ENCODE measurements around the gene PCSK1. TPM values are rescaled to one million over a fixed set of nuclear protein-coding genes. Genes with fewer than 3 reads are reported as not detected.

PCSK1 gene
- under 1 TPM in 2 of 4 donors, not detected in 2; 0.14 to 0.88 TPM for total RNA-seq

DNA sequence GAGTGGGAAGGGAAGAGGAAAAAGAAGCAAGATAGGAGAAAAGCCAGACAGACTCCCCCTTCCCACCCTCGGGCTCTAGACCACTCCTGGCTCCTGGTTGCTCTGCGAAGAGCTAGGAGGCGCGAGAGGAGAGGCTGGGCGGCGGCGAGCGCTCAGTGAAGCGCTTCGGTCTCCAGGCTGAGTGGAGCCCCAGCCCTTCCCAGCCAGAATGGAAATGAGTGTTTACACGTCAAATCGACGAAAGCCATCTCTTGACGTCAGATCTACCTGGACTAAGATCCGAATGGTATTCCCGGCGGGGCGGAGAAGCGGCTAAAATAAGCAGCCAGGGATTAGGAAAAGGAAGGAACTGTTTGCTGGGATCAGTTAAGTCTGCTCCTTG is at the start of gene PCSK1:
Gene PCSK1, minus strand, starts transcription at position 183 of the 382 bp plus-strand sequence. CDS start 206 bp downstream, outside the sequence.
- Histone ChIP-seq H3K36me3 (no peaks in the 10 kb centered on the region), H3K9me3 (no peaks in the 10 kb centered on the region), H3K4me3 (no peak within 1 kb of the TSS), H3K27me3 (peaks cover 0 to 22% of the 10 kb centered on the region in 2 donors), H3K27ac (no peak within 1 kb of the TSS), H3K4me1 (peaks cover 0 to 12% of the 10 kb centered on the region in 2 donors)
- TF ChIP-seq, protein P1, sequence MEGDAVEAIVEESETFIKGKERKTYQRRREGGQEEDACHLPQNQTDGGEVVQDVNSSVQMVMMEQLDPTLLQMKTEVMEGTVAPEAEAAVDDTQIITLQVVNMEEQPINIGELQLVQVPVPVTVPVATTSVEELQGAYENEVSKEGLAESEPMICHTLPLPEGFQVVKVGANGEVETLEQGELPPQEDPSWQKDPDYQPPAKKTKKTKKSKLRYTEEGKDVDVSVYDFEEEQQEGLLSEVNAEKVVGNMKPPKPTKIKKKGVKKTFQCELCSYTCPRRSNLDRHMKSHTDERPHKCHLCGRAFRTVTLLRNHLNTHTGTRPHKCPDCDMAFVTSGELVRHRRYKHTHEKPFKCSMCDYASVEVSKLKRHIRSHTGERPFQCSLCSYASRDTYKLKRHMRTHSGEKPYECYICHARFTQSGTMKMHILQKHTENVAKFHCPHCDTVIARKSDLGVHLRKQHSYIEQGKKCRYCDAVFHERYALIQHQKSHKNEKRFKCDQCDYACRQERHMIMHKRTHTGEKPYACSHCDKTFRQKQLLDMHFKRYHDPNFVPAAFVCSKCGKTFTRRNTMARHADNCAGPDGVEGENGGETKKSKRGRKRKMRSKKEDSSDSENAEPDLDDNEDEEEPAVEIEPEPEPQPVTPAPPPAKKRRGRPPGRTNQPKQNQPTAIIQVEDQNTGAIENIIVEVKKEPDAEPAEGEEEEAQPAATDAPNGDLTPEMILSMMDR (IDR thresholded peaks at IDR 0.05) = no peak
- no peak for TF ChIP-seq POLR2A (IDR thresholded peaks at IDR 0.05)
- no peak for DNase-seq
- intact Hi-C loops (cut with DNase I; ENCODE audit: low total_unique reads) = no loop called here

DNA sequence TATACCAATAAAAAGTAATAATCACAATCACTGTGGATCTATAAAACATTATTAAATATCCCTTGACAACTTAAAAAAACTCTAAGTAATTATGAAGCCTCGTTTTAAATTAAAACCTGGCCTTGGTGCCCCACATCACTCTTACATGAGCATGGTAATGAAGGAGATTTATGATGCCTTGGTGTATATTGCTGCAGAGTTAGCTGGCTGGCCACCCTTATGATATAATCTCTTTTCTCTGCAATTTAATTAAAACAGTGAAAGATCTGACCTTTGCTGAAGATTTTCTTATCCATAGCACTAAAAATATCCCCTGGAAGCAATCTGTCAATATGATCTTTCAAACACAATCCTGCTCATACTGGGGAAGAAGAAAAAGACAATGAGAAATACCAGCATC is 48.8 kb upstream of the PCSK1 start:
- no peak overlapping the region for H3K27ac ChIP-seq
- no peak for DNase-seq
- no peaks in the 10 kb centered on the region for H3K36me3 ChIP-seq
- intact Hi-C loops (cut with DNase I; ENCODE audit: low total_unique reads) = no loop called here
- TF ChIP-seq, protein P1 (IDR thresholded peaks at IDR 0.05) = no peak
- no peak for TF ChIP-seq POLR2A (IDR thresholded peaks at IDR 0.05)
- no peaks in the 10 kb centered on the region for H3K4me1 ChIP-seq
- H3K9me3 ChIP-seq = no peaks in the 10 kb centered on the region
- no peak overlapping the region for H3K4me3 ChIP-seq
- H3K27me3 ChIP-seq = no peaks in the 10 kb centered on the region

DNA sequence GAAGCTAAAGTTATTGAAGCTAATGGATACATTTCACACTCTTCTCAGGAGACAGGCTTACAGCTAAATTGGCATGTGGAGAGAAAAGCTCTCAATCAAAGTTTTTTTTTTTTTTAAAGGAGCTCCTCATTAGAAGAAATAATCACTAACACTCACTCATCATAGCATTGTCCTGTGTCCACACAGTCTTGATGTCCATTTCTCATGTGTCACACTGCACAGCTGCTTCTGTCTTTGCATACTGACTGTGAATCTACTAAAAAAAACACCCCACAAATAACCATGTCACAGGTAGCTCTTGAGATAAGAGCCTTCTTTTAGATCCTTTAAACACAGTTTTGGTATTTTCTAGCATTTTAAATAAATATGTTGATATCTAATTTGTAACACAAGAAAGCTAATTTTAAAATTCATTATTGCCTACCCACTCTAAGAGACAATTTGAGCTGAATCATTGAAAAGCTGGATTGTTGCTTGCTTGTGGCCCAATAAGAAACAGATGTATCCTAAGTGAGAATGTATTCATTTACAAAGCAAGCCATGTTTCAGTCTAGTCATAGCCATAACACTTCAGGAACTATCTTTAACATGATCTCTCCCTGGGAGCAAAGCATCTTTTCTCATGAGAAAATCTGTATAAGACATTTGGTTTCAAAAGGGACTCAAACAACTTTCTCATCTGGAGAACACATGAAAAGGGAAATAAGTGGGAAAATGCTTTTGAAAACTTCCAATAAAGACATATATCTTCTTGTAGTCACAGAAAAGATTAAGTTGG is 48.1 kb upstream of the PCSK1 start:
- Histone ChIP-seq H3K4me1 (no peaks in the 10 kb centered on the region), H3K9me3 (no peaks in the 10 kb centered on the region), H3K36me3 (no peaks in the 10 kb centered on the region), H3K4me3 (no peak overlapping the region), H3K27ac (no peak overlapping the region), H3K27me3 (no peaks in the 10 kb centered on the region)
- DNase-seq = no peak
- no peak for TF ChIP-seq POLR2A (IDR thresholded peaks at IDR 0.05)
- TF ChIP-seq, protein P1 (IDR thresholded peaks at IDR 0.05) = no peak
- intact Hi-C loops (cut with DNase I; ENCODE audit: low total_unique reads) = no loop called here

DNA sequence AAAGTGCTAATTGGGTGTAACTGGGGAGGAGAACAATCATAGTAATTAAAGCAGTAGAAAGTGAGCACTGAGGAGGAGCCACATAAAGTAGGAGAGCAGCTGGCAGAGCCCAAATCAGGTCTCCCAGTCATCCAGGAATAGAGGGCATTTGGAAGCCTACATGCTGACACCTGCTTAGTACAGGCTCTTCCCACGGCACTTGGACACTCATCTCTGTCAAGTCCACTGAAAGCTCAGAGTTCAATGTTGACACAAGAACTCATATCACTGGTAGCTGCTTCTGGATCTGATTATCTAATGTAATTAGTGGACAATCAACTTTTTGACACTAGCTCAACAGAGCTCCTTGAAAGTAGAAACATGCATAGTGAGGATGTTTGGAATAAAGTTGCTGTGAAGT is 45.9 kb upstream of the PCSK1 start:
- no peaks in the 10 kb centered on the region for H3K9me3 ChIP-seq
- H3K27ac ChIP-seq = no peak overlapping the region
- TF ChIP-seq, protein P1 (IDR thresholded peaks at IDR 0.05) = no peak
- TF ChIP-seq POLR2A (IDR thresholded peaks at IDR 0.05) = no peak
- no peaks in the 10 kb centered on the region for H3K4me1 ChIP-seq
- no peak overlapping the region for H3K4me3 ChIP-seq
- intact Hi-C loops (cut with DNase I; ENCODE audit: low total_unique reads) = no loop called here
- H3K36me3 ChIP-seq = no peaks in the 10 kb centered on the region
- no peaks in the 10 kb centered on the region for H3K27me3 ChIP-seq
- no peak for DNase-seq

DNA sequence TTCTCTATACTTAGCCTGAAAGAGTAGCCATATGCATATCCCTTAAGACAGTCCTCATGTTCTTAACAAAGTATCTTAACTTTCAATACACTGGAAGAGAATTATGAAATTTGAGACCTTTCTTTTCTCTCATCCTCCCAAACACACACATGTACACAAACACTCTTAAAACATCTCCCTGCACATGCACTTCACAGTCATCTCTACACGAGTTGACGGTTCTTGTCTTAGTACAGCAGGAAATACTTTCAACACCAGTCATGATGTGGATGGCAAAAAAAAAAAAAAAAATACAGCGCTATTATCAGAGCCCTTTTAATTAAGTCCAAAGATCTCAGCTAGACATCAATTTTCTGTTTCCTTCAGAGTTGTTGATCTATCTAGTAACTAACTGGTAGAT is 43.6 kb upstream of the PCSK1 start:
- DNase-seq = no peak
- H3K36me3 ChIP-seq = no peaks in the 10 kb centered on the region
- TF ChIP-seq, protein P1 (IDR thresholded peaks at IDR 0.05) = no peak
- no peak for TF ChIP-seq POLR2A (IDR thresholded peaks at IDR 0.05)
- H3K27me3 ChIP-seq = no peaks in the 10 kb centered on the region
- H3K27ac ChIP-seq = no peak overlapping the region
- no peaks in the 10 kb centered on the region for H3K4me1 ChIP-seq
- H3K4me3 ChIP-seq = no peak overlapping the region
- intact Hi-C loops (cut with DNase I; ENCODE audit: low total_unique reads) = no loop called here
- H3K9me3 ChIP-seq = no peaks in the 10 kb centered on the region
